ENCODE measurements around the gene CSRNP3.

The CSRNP3 gene

GRCh38 chr2:165469417-165469816, at the start of gene CSRNP3:
TSS of gene CSRNP3 (plus strand) at chr2:165469698. CDS start at chr2:165595066, 125,368 bp downstream.
- DNase-seq (ENCODE audit: low spot score in 2 of 2) (no peak), ATAC-seq (ENCODE audit: low read depth) (no peak)
- Mint-ChIP-seq H3K4me1 (no peaks in the 10 kb centered on the region), H3K36me3 (no peaks in the 10 kb centered on the region), H3K27me3 (peaks cover 5% of the 10 kb centered on the region), H3K4me3 (no peak within 1 kb of the TSS), H3K27ac (no peak within 1 kb of the TSS), H3K9me3 (no peaks in the 10 kb centered on the region)

GRCh38 chr2:165420231-165420630, 49.3 kb upstream of the CSRNP3 start:
- H3K4me3 Mint-ChIP-seq = no peak overlapping the region
- H3K27me3 Mint-ChIP-seq = peaks cover 16% of the 10 kb centered on the region
- H3K36me3 Mint-ChIP-seq = peaks cover 2% of the 10 kb centered on the region
- ATAC-seq (ENCODE audit: low read depth) (no peak), DNase-seq (ENCODE audit: low spot score in 2 of 2) (no peak)
- H3K4me1 Mint-ChIP-seq = no peaks in the 10 kb centered on the region
- peaks cover 14% of the 10 kb centered on the region for H3K9me3 Mint-ChIP-seq
- no peak overlapping the region for H3K27ac Mint-ChIP-seq

- H3K27me3 Mint-ChIP-seq = peaks cover 13% of the 10 kb centered on the region
- DNase-seq (ENCODE audit: low spot score in 2 of 2) (no peak), ATAC-seq (ENCODE audit: low read depth) (no peak)
- no peaks in the 10 kb centered on the region for H3K4me1 Mint-ChIP-seq
- H3K36me3 Mint-ChIP-seq = peaks cover 2% of the 10 kb centered on the region
- peaks cover 7% of the 10 kb centered on the region for H3K9me3 Mint-ChIP-seq
- no peak overlapping the region for H3K4me3 Mint-ChIP-seq
- no peak overlapping the region for H3K27ac Mint-ChIP-seq
Observed at GRCh38 chr2:165423081-165423480, 46.4 kb upstream of the CSRNP3 start.

GRCh38 chr2:165425556-165425955, 43.9 kb upstream of the CSRNP3 start:
- no peak for DNase-seq (ENCODE audit: low spot score in 2 of 2)
- Mint-ChIP-seq H3K27me3 (peaks cover 7% of the 10 kb centered on the region), H3K4me1 (no peaks in the 10 kb centered on the region), H3K9me3 (peaks cover 7% of the 10 kb centered on the region), H3K4me3 (no peak overlapping the region), H3K27ac (no peak overlapping the region), H3K36me3 (peaks cover 2% of the 10 kb centered on the region)
- no peak for ATAC-seq (ENCODE audit: low read depth)

GRCh38 chr2:165427686-165428085, 41.8 kb upstream of the CSRNP3 start:
- ATAC-seq (ENCODE audit: low read depth) (no peak), DNase-seq (ENCODE audit: low spot score in 2 of 2) (no peak)
- Mint-ChIP-seq H3K9me3 (peaks cover 3% of the 10 kb centered on the region), H3K27me3 (peaks cover 3% of the 10 kb centered on the region), H3K4me1 (no peaks in the 10 kb centered on the region), H3K4me3 (no peak overlapping the region), H3K36me3 (peaks cover 2% of the 10 kb centered on the region), H3K27ac (no peak overlapping the region)

GRCh38 chr2:165428926-165429325, 40.6 kb upstream of the CSRNP3 start:
- Mint-ChIP-seq H3K4me3 (no peak overlapping the region), H3K36me3 (no peaks in the 10 kb centered on the region), H3K4me1 (no peaks in the 10 kb centered on the region), H3K27ac (no peak overlapping the region), H3K27me3 (peaks cover 3% of the 10 kb centered on the region), H3K9me3 (no peaks in the 10 kb centered on the region)
- ATAC-seq (ENCODE audit: low read depth) = no peak
- DNase-seq (ENCODE audit: low spot score in 2 of 2) = no peak

- DNase-seq (ENCODE audit: low spot score in 2 of 2) (no peak), ATAC-seq (ENCODE audit: low read depth) (no peak)
- H3K4me1 Mint-ChIP-seq = no peaks in the 10 kb centered on the region
- no peaks in the 10 kb centered on the region for H3K9me3 Mint-ChIP-seq
- H3K27ac Mint-ChIP-seq = no peak overlapping the region
- peaks cover 3% of the 10 kb centered on the region for H3K27me3 Mint-ChIP-seq
- H3K4me3 Mint-ChIP-seq = no peak overlapping the region
- no peaks in the 10 kb centered on the region for H3K36me3 Mint-ChIP-seq
Observed at GRCh38 chr2:165431014-165431413, 38.5 kb upstream of the CSRNP3 start.

- Mint-ChIP-seq H3K4me1 (no peaks in the 10 kb centered on the region), H3K4me3 (no peak overlapping the region), H3K36me3 (no peaks in the 10 kb centered on the region), H3K27me3 (peaks cover 3% of the 10 kb centered on the region), H3K9me3 (no peaks in the 10 kb centered on the region), H3K27ac (no peak overlapping the region)
- ATAC-seq (ENCODE audit: low read depth) = no peak
- no peak for DNase-seq (ENCODE audit: low spot score in 2 of 2)
Observed at GRCh38 chr2:165432234-165432966, 37.1 kb upstream of the CSRNP3 start.

- H3K4me1 Mint-ChIP-seq = no peaks in the 10 kb centered on the region
- no peak for DNase-seq (ENCODE audit: low spot score in 2 of 2)
- H3K4me3 Mint-ChIP-seq = no peak overlapping the region
- H3K9me3 Mint-ChIP-seq = no peaks in the 10 kb centered on the region
- no peak overlapping the region for H3K27ac Mint-ChIP-seq
- no peaks in the 10 kb centered on the region for H3K36me3 Mint-ChIP-seq
- no peaks in the 10 kb centered on the region for H3K27me3 Mint-ChIP-seq
- ATAC-seq (ENCODE audit: low read depth) = no peak
Observed at GRCh38 chr2:165434865-165435496, 34.5 kb upstream of the CSRNP3 start.

- H3K4me3 Mint-ChIP-seq = no peak overlapping the region
- DNase-seq (ENCODE audit: low spot score in 2 of 2) = no peak
- no peak overlapping the region for H3K27ac Mint-ChIP-seq
- no peaks in the 10 kb centered on the region for H3K27me3 Mint-ChIP-seq
- ATAC-seq (ENCODE audit: low read depth) = no peak
- H3K4me1 Mint-ChIP-seq = no peaks in the 10 kb centered on the region
- H3K36me3 Mint-ChIP-seq = no peaks in the 10 kb centered on the region
- H3K9me3 Mint-ChIP-seq = no peaks in the 10 kb centered on the region
Observed at GRCh38 chr2:165435611-165436010, 33.9 kb upstream of the CSRNP3 start.

GRCh38 chr2:165436559-165436958, 32.9 kb upstream of the CSRNP3 start:
- ATAC-seq (ENCODE audit: low read depth) = no peak
- DNase-seq (ENCODE audit: low spot score in 2 of 2) = no peak
- H3K4me3 Mint-ChIP-seq = no peak overlapping the region
- H3K4me1 Mint-ChIP-seq = no peaks in the 10 kb centered on the region
- no peak overlapping the region for H3K27ac Mint-ChIP-seq
- no peaks in the 10 kb centered on the region for H3K36me3 Mint-ChIP-seq
- H3K9me3 Mint-ChIP-seq = no peaks in the 10 kb centered on the region
- no peaks in the 10 kb centered on the region for H3K27me3 Mint-ChIP-seq

- peaks cover 2% of the 10 kb centered on the region for H3K27me3 Mint-ChIP-seq
- H3K27ac Mint-ChIP-seq = no peak overlapping the region
- H3K4me3 Mint-ChIP-seq = no peak overlapping the region
- DNase-seq (ENCODE audit: low spot score in 2 of 2) = no peak
- no peak for ATAC-seq (ENCODE audit: low read depth)
- H3K9me3 Mint-ChIP-seq = no peaks in the 10 kb centered on the region
- no peaks in the 10 kb centered on the region for H3K4me1 Mint-ChIP-seq
- H3K36me3 Mint-ChIP-seq = no peaks in the 10 kb centered on the region
Observed at GRCh38 chr2:165440367-165440766, 29.1 kb upstream of the CSRNP3 start.

- no peak for ATAC-seq (ENCODE audit: low read depth)
- Mint-ChIP-seq H3K36me3 (no peaks in the 10 kb centered on the region), H3K4me3 (no peak overlapping the region), H3K27ac (no peak overlapping the region), H3K9me3 (no peaks in the 10 kb centered on the region), H3K27me3 (peaks cover 2% of the 10 kb centered on the region), H3K4me1 (no peaks in the 10 kb centered on the region)
- DNase-seq (ENCODE audit: low spot score in 2 of 2) = no peak
Observed at GRCh38 chr2:165443511-165443910, 26.0 kb upstream of the CSRNP3 start.

GRCh38 chr2:165448406-165448805, 21.1 kb upstream of the CSRNP3 start:
- Mint-ChIP-seq H3K27ac (no peak overlapping the region), H3K27me3 (peaks cover 10% of the 10 kb centered on the region), H3K36me3 (no peaks in the 10 kb centered on the region), H3K4me1 (no peaks in the 10 kb centered on the region), H3K9me3 (no peaks in the 10 kb centered on the region), H3K4me3 (no peak overlapping the region)
- no peak for ATAC-seq (ENCODE audit: low read depth)
- no peak for DNase-seq (ENCODE audit: low spot score in 2 of 2)

GRCh38 chr2:165450156-165450555, 19.3 kb upstream of the CSRNP3 start:
- H3K27me3 Mint-ChIP-seq = peaks cover 8% of the 10 kb centered on the region
- no peak overlapping the region for H3K4me3 Mint-ChIP-seq
- ATAC-seq (ENCODE audit: low read depth) (no peak), DNase-seq (ENCODE audit: low spot score in 2 of 2) (no peak)
- H3K9me3 Mint-ChIP-seq = no peaks in the 10 kb centered on the region
- H3K27ac Mint-ChIP-seq = no peak overlapping the region
- H3K4me1 Mint-ChIP-seq = no peaks in the 10 kb centered on the region
- no peaks in the 10 kb centered on the region for H3K36me3 Mint-ChIP-seq

Data from memory B cell (primary cell).